ENCODE data around the gene OR2G2.

GRCh38 chr1:247574236-247574635, 13.9 kb upstream of the OR2G2 start:
- TF ChIP-seq CTCF (IDR thresholded peaks at IDR 0.05; ENCODE audit: low read length) (no peak), EZH2 (IDR thresholded peaks at IDR 0.05; ENCODE audit: borderline replicate concordance, low read length) (no peak)
